Measurements from ENCODE around the gene LRRN4. TPM values are rescaled to one million over a fixed set of nuclear protein-coding genes. Genes with fewer than 3 reads are reported as not detected.
A peak's percentile ranks its signal among the peaks of the same experiment; 100 is the strongest.

Gene LRRN4
- total and polyA plus RNA-seq, 2 experiments from 2014 or later: 19.2 to 94.5 TPM

GRCh38 chr20:5996765-5997164 lies 57.1 kb downstream of the LRRN4 start:
- Histone ChIP-seq H3K9me2 (replicated peaks; ENCODE audit: insufficient read depth) (no peaks in the 10 kb centered on the region), H3K9me3 (ENCODE audit: low read depth) (no peaks in the 10 kb centered on the region), H3K4me1 (ENCODE audit: insufficient read depth) (peaks cover 14% of the 10 kb centered on the region), H3K4me2 (no peak overlapping the region), H2AFZ (no peak overlapping the region), H3K4me3 (no peak overlapping the region), H3K79me2 (no peaks in the 10 kb centered on the region), H3K36me3 (replicated peaks; ENCODE audit: insufficient read depth, low read depth) (no peaks in the 10 kb centered on the region), H3K27ac (no peak overlapping the region), H4K20me1 (ENCODE audit: insufficient read depth, poor library complexity, severe bottlenecking) (no peaks in the 10 kb centered on the region), H3K27me3 (no peaks in the 10 kb centered on the region)
- TF ChIP-seq EZH2 (IDR thresholded peaks at IDR 0.05; ENCODE audit: borderline replicate concordance): no peak
- TF ChIP-seq EZH2phosphoT487 (IDR thresholded peaks at IDR 0.05; ENCODE audit: low read depth, severe bottlenecking, unreplicated experiment): no peak
- TF ChIP-seq CTCF (IDR thresholded peaks at IDR 0.05; ENCODE audit: poor library complexity): no peak
- 42% methylated on average over 1 of the region's 1 CpG for WGBS (ENCODE audit: low lambda C conversion rate, missing lambda C conversion rate)
- DNase-seq (ENCODE audit: low spot score): no peak

- peak overlapping the region; percentile 75 for H3K27ac ChIP-seq
- peak overlapping the region; percentile 39 for H3K4me2 ChIP-seq
- 53% methylated on average over 2 of the region's 2 CpGs for WGBS (ENCODE audit: low lambda C conversion rate, missing lambda C conversion rate)
These were observed 62.0 kb downstream of the LRRN4 start for GRCh38 chr20:5991623-5992441.

GRCh38 chr20:5990946-5991345 lies 62.9 kb downstream of the LRRN4 start:
- 62% methylated on average over 3 of the region's 3 CpGs for WGBS (ENCODE audit: low lambda C conversion rate, missing lambda C conversion rate)
- Histone ChIP-seq H3K79me2 (no peaks in the 10 kb centered on the region), H3K9me3 (ENCODE audit: low read depth) (no peaks in the 10 kb centered on the region), H3K9me2 (replicated peaks; ENCODE audit: insufficient read depth) (no peaks in the 10 kb centered on the region), H3K36me3 (replicated peaks; ENCODE audit: insufficient read depth, low read depth) (no peaks in the 10 kb centered on the region), H4K20me1 (ENCODE audit: insufficient read depth, poor library complexity, severe bottlenecking) (no peaks in the 10 kb centered on the region), H3K27ac (peak overlapping the region; percentile 75), H3K27me3 (no peaks in the 10 kb centered on the region), H3K4me2 (no peak overlapping the region), H2AFZ (no peak overlapping the region), H3K4me3 (no peak overlapping the region), H3K4me1 (ENCODE audit: insufficient read depth) (peaks cover 24% of the 10 kb centered on the region)
- DNase-seq (ENCODE audit: low spot score): no peak
- TF ChIP-seq CTCF (IDR thresholded peaks at IDR 0.05; ENCODE audit: poor library complexity): no peak
- TF ChIP-seq EZH2phosphoT487 (IDR thresholded peaks at IDR 0.05; ENCODE audit: low read depth, severe bottlenecking, unreplicated experiment): no peak
- TF ChIP-seq EZH2 (IDR thresholded peaks at IDR 0.05; ENCODE audit: borderline replicate concordance): no peak

More at GRCh38 chr20:5991623-5992441, 62.0 kb downstream of the LRRN4 start:
- Histone ChIP-seq H2AFZ (no peak overlapping the region), H3K36me3 (replicated peaks; ENCODE audit: insufficient read depth, low read depth) (no peaks in the 10 kb centered on the region), H3K27me3 (no peaks in the 10 kb centered on the region), H3K9me3 (ENCODE audit: low read depth) (no peaks in the 10 kb centered on the region), H4K20me1 (ENCODE audit: insufficient read depth, poor library complexity, severe bottlenecking) (no peaks in the 10 kb centered on the region), H3K4me3 (no peak overlapping the region), H3K79me2 (no peaks in the 10 kb centered on the region), H3K4me1 (ENCODE audit: insufficient read depth) (peaks cover 24% of the 10 kb centered on the region), H3K9me2 (replicated peaks; ENCODE audit: insufficient read depth) (no peaks in the 10 kb centered on the region)
- no peak for TF ChIP-seq EZH2 (IDR thresholded peaks at IDR 0.05; ENCODE audit: borderline replicate concordance)
- no peak for TF ChIP-seq CTCF (IDR thresholded peaks at IDR 0.05; ENCODE audit: poor library complexity)
- no peak for TF ChIP-seq EZH2phosphoT487 (IDR thresholded peaks at IDR 0.05; ENCODE audit: low read depth, severe bottlenecking, unreplicated experiment)
- DNase-seq (ENCODE audit: low spot score): peak; percentile 43

Small RNAs within 50 kb of the gene (small RNA-seq; reads per million reads assigned to genes)
- gene RN7SL498P: not detected

Other genes with a start within 250 kb of the LRRN4 start
- 1.3 and 1.4 TPM in 2 replicates for gene CHGB, start 142.6 kb downstream of the LRRN4 start, total RNA-seq
- 0.86 and 2.5 TPM in 2 replicates for gene CHGB, start 142.6 kb downstream of the LRRN4 start, polyA plus RNA-seq
- gene TRMT6, start 103.5 kb downstream of the LRRN4 start, total RNA-seq: 9.0 and 10.1 TPM in 2 replicates
- gene TRMT6, start 103.5 kb downstream of the LRRN4 start, polyA plus RNA-seq: 11.2 and 14.2 TPM in 2 replicates
- gene MCM8, start 103.4 kb downstream of the LRRN4 start, total RNA-seq: 4.9 and 6.7 TPM in 2 replicates
- gene MCM8, start 103.4 kb downstream of the LRRN4 start, polyA plus RNA-seq: 1.5 and 1.7 TPM in 2 replicates
- gene CRLS1, start 47.9 kb downstream of the LRRN4 start, total RNA-seq: 122 and 127 TPM in 2 replicates
- gene CRLS1, start 47.9 kb downstream of the LRRN4 start, polyA plus RNA-seq: 115 TPM in 2 replicates
- gene FERMT1, start 69.0 kb upstream of the LRRN4 start, total RNA-seq: 11.3 and 13.9 TPM in 2 replicates
- gene FERMT1, start 69.0 kb upstream of the LRRN4 start, polyA plus RNA-seq: 3.4 and 6.0 TPM in 2 replicates

All from hepatocyte (in vitro differentiated cells).